Hepatocyte (in vitro differentiated cells): ENCODE results near the gene ZNF385C.

ENCODE experiments used
- EZH2 ChIP-seq: fragments of 200-600 bp; sonication (generic); IDR thresholded peaks from 2 replicates; pipeline ENCODE4 v1.6.1; 2016; ENCODE audit warnings: antibody characterized with exemption, mild to moderate bottlenecking, borderline replicate concordance
- EZH2phosphoT487 ChIP-seq: fragments of 200-600 bp; sonication (generic); IDR thresholded peaks from one replicate; pipeline ENCODE4 v1.6.1; 2018; ENCODE audit warnings: antibody characterized with exemption, mild to moderate bottlenecking, low read depth, moderate library complexity; ENCODE audit not compliant: unreplicated experiment, severe bottlenecking
- TF ChIP-seq, protein P1 (sequence below): fragments of 200-600 bp; sonication (generic); IDR thresholded peaks from 2 replicates; pipeline ENCODE4 v1.5.1; 2016; ENCODE audit warnings: antibody characterized with exemption, mild to moderate bottlenecking; ENCODE audit not compliant: poor library complexity

DNA sequence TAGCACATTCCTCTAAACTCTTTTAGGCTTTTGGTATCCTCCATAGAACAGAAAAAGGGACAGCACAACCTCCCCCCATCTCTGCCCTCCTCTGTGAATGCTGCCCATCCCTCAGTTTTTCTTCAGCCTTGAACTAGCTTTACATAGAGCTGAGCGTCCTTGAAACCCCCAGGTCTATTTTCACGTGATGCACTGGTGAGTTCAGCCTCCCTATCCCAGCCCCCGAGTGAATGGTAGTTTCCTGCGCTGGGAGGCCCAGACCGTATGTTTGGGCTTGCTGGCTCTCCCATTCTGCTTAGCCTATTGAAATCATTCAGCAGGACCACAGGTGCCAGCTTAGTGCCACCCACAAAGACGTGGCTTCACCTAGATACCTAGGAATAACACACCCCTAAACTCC is 22.5 kb downstream of the ZNF385C start:
- TF ChIP-seq, protein P1, sequence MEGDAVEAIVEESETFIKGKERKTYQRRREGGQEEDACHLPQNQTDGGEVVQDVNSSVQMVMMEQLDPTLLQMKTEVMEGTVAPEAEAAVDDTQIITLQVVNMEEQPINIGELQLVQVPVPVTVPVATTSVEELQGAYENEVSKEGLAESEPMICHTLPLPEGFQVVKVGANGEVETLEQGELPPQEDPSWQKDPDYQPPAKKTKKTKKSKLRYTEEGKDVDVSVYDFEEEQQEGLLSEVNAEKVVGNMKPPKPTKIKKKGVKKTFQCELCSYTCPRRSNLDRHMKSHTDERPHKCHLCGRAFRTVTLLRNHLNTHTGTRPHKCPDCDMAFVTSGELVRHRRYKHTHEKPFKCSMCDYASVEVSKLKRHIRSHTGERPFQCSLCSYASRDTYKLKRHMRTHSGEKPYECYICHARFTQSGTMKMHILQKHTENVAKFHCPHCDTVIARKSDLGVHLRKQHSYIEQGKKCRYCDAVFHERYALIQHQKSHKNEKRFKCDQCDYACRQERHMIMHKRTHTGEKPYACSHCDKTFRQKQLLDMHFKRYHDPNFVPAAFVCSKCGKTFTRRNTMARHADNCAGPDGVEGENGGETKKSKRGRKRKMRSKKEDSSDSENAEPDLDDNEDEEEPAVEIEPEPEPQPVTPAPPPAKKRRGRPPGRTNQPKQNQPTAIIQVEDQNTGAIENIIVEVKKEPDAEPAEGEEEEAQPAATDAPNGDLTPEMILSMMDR = no peak
- TF ChIP-seq EZH2phosphoT487 (no peak), EZH2 (no peak)
